Measurements from ENCODE around the gene CPA1. TPM values are rescaled to one million over a fixed set of nuclear protein-coding genes. Genes with fewer than 3 reads are reported as not detected.

CPA1 gene
- total RNA-seq, 2 donors from 2014 or later, result not detected

DNA sequence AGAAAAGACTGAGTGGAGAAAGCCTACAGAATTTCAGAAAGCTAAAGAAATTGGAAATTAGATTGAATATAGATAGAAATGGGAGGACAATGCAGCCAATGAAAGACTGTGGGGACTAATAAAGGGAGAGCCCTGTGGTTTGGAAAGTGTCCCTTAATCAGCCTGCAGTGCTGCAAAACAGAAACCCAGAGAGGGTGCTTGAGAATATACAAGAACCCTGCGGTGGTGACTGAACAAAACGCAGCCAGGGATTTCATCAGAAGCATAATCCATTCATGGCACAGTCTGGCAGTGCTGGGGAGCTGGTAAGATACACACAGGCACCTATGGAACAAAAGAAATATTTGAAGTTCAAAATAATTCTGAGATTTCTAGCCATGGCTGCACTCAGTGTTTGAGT, 41.4 kb downstream of the CPA1 start:
- DNase-seq, result no peak
- H3K4me1 ChIP-seq (ENCODE audit: control insufficient read depth, insufficient read depth, low read length), result no peaks in the 10 kb centered on the region
- Mint-ChIP-seq H3K36me3 (ENCODE audit: low read depth) (no peaks in the 10 kb centered on the region), H3K27ac (no peak overlapping the region), H3K27me3 (ENCODE audit: insufficient read depth) (no peaks in the 10 kb centered on the region), H3K4me1 (peaks cover 28% of the 10 kb centered on the region), H3K9me3 (no peaks in the 10 kb centered on the region), H3K4me3 (no peak overlapping the region)
- H3K36me3 ChIP-seq (ENCODE audit: control insufficient read depth, insufficient read depth, low read length), result no peaks in the 10 kb centered on the region
- no peak overlapping the region for H3K4me3 ChIP-seq (ENCODE audit: low read length)
- no peaks in the 10 kb centered on the region for H3K27me3 ChIP-seq (ENCODE audit: control insufficient read depth, insufficient read depth, low read length, poor library complexity, severe bottlenecking)
- no peaks in the 10 kb centered on the region for H3K9me3 ChIP-seq (ENCODE audit: control insufficient read depth, low read length)
- H3K9ac ChIP-seq (ENCODE audit: extremely low read depth, low read length, poor library complexity, severe bottlenecking), result no peak overlapping the region
- no peak for TF ChIP-seq CTCF (conservative IDR thresholded peaks at IDR 0.05)
- peak overlapping the region; percentile 65 for H3K27ac ChIP-seq (ENCODE audit: low read depth, low read length)
- WGBS, 2 experiments (ENCODE audit: insufficient coverage in 1 of 2, insufficient read length in 1 of 2), result 49 to 64% methylated on average over 2 of the region's 2 CpGs

GRCh38 chr7:130423501-130424037, 43.3 kb downstream of the CPA1 start:
- Histone ChIP-seq H3K4me3 (ENCODE audit: low read length) (no peak overlapping the region), H3K36me3 (ENCODE audit: control insufficient read depth, insufficient read depth, low read length) (no peaks in the 10 kb centered on the region), H3K27me3 (ENCODE audit: control insufficient read depth, insufficient read depth, low read length, poor library complexity, severe bottlenecking) (no peaks in the 10 kb centered on the region), H3K9me3 (ENCODE audit: control insufficient read depth, low read length) (no peaks in the 10 kb centered on the region), H3K4me1 (ENCODE audit: control insufficient read depth, insufficient read depth, low read length) (no peaks in the 10 kb centered on the region), H3K9ac (ENCODE audit: extremely low read depth, low read length, poor library complexity, severe bottlenecking) (no peak overlapping the region), H3K27ac (ENCODE audit: low read depth, low read length) (no peak overlapping the region)
- no peak for TF ChIP-seq CTCF (conservative IDR thresholded peaks at IDR 0.05)
- no peak overlapping the region for H3K27ac Mint-ChIP-seq
- 97% methylated on average over 2 of the region's 3 CpGs; no CpG with 5 or more reads in 1 of the 2 experiments for whole genome bisulfite sequencing, 2 experiments (ENCODE audit: insufficient coverage in 1 of 2, insufficient read length in 1 of 2)
- no peak for DNase-seq
- no peaks in the 10 kb centered on the region for H3K9me3 Mint-ChIP-seq
- no peaks in the 10 kb centered on the region for H3K36me3 Mint-ChIP-seq (ENCODE audit: low read depth)
- peaks cover 21% of the 10 kb centered on the region for H3K4me1 Mint-ChIP-seq
- no peaks in the 10 kb centered on the region for H3K27me3 Mint-ChIP-seq (ENCODE audit: insufficient read depth)
- H3K4me3 Mint-ChIP-seq, result no peak overlapping the region

GRCh38 chr7:130425796-130426195, 45.5 kb downstream of the CPA1 start:
- 88 to 91% methylated on average over 3 of the region's 4 CpGs for WGBS, 2 experiments (ENCODE audit: insufficient coverage in 1 of 2, insufficient read length in 1 of 2)
- no peaks in the 10 kb centered on the region for H3K9me3 ChIP-seq (ENCODE audit: control insufficient read depth, low read length)

More at GRCh38 chr7:130425796-130426195, 45.5 kb downstream of the CPA1 start:
- no peak overlapping the region for H3K9ac ChIP-seq (ENCODE audit: extremely low read depth, low read length, poor library complexity, severe bottlenecking)
- no peak overlapping the region for H3K27ac ChIP-seq (ENCODE audit: low read depth, low read length)
- H3K9me3 Mint-ChIP-seq, result no peaks in the 10 kb centered on the region
- H3K27me3 Mint-ChIP-seq (ENCODE audit: insufficient read depth), result no peaks in the 10 kb centered on the region
- no peaks in the 10 kb centered on the region for H3K36me3 ChIP-seq (ENCODE audit: control insufficient read depth, insufficient read depth, low read length)
- TF ChIP-seq CTCF (conservative IDR thresholded peaks at IDR 0.05), result no peak
- H3K27ac Mint-ChIP-seq, result no peak overlapping the region
- no peaks in the 10 kb centered on the region for H3K4me1 ChIP-seq (ENCODE audit: control insufficient read depth, insufficient read depth, low read length)
- H3K4me1 Mint-ChIP-seq, result peaks cover 11% of the 10 kb centered on the region
- no peak overlapping the region for H3K4me3 ChIP-seq (ENCODE audit: low read length)
- H3K4me3 Mint-ChIP-seq, result no peak overlapping the region
- DNase-seq, result no peak
- H3K36me3 Mint-ChIP-seq (ENCODE audit: low read depth), result peaks cover 2% of the 10 kb centered on the region
- H3K27me3 ChIP-seq (ENCODE audit: control insufficient read depth, insufficient read depth, low read length, poor library complexity, severe bottlenecking), result no peaks in the 10 kb centered on the region

Measured in endodermal cell (in vitro differentiated cells).